GM06990 (cell line): ENCODE measurements around the gene PTPN7.

Source experiments
- DNase-seq: peaks from one replicate; pipeline ENCODE4 v3.0.0-alpha.2; 2011; ENCODE audit not compliant: insufficient read length; ENCODE audit errors: extremely low read depth
- H3K27me3 ChIP-seq: replicated peaks from 2 replicates; pipeline ENCODE4 v1.6.0; 2011; ENCODE audit warnings: low read length; ENCODE audit not compliant: control insufficient read depth, insufficient read depth
- H3K36me3 ChIP-seq: 2 replicates; pipeline ENCODE4 v1.5.1; 2011; ENCODE audit warnings: low read length; ENCODE audit not compliant: control insufficient read depth, insufficient read depth
- H3K4me3 ChIP-seq: replicated peaks from 2 replicates; pipeline ENCODE4 v1.5.1; 2011; ENCODE audit warnings: low read depth, mild to moderate bottlenecking, control low read depth, low read length
- CTCF ChIP-seq: IDR thresholded peaks from 2 replicates; pipeline ENCODE4 v1.5.1; 2011; ENCODE audit warnings: low read length, control low read depth, mild to moderate bottlenecking, inconsistent platforms; ENCODE audit not compliant: insufficient read depth, poor library complexity, severe bottlenecking

PTPN7 gene

DNA sequence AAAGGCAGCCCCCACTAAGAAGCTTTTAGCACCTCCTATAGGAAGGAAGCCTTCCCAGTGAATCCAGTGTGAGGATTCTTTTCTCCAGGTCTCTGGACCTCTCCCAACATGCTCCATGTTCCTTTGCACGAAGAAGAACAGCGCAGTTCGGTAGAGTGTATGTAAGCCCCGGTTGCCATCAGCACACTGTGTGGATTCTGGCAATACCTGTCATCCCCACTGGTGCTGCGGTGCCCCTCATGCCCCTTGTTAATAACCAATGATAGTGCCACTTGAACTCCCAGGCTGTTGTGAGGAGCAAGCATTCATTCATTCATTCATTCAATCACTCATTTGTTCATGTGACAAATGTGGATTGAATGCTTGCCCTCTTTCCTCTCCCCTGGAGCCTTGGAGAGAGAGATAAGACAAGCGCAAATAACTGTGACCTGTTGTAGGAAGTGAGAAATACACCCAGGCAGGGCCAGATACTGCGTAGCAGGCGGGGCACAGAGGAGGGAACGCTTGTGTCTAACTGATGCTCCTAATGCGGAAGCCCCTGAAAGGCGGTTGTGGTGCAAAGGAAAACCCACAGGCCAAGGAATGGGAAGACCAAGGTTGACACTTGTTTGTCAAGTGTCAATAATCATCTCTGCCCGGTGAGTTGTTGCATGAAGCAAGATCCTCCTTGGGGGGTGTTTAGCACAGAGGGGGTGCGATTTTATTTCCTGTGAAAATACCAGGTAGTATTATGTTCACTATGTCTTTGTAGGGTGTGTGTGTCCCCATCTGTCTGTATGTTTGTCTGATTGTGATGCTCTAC is 43.0 kb upstream of the PTPN7 start:
- Histone ChIP-seq H3K4me3 (no peak overlapping the region), H3K27me3 (no peaks in the 10 kb centered on the region), H3K36me3 (no peaks in the 10 kb centered on the region)
- no peak for TF ChIP-seq CTCF
- no peak for DNase-seq

DNA sequence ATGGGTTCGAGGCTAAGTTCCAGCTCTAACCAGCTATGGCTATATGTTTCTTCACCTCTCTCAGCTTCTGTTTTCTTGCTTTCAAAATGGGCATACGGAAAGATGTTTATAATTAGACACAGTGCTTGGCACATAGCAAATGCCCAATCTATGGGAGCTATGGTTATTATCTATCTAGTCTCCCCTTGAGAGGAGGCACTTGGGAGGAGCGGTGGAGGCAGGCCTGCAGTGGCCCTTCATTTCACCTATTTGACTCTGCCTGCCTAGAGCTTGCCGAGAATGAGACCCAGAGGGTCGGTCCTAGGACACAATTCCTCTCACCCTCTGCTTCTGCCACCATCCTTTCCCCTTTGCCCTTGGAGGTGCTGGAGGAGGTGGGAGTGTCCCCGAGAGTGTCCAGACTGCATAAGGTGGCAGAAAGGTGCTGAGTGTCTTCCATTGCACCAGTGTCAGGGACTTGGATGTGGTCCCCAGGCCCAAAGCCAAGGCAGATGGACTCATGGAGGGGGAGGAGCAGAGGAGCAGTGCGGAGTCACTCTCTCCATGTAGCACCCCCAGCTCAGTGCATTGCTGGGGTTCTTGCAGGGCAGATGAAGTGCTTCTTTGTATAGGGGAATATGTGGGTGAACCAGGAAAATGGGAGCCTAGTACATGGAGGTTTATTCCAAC is 42.2 kb upstream of the PTPN7 start:
- DNase-seq, result no peak
- Histone ChIP-seq H3K36me3 (no peaks in the 10 kb centered on the region), H3K27me3 (no peaks in the 10 kb centered on the region), H3K4me3 (no peak overlapping the region)
- TF ChIP-seq CTCF, result no peak

GRCh38 chr1:202201971-202202370 is 41.6 kb upstream of the PTPN7 start:
- no peak for DNase-seq
- TF ChIP-seq CTCF, result no peak
- no peak overlapping the region for H3K4me3 ChIP-seq

DNA sequence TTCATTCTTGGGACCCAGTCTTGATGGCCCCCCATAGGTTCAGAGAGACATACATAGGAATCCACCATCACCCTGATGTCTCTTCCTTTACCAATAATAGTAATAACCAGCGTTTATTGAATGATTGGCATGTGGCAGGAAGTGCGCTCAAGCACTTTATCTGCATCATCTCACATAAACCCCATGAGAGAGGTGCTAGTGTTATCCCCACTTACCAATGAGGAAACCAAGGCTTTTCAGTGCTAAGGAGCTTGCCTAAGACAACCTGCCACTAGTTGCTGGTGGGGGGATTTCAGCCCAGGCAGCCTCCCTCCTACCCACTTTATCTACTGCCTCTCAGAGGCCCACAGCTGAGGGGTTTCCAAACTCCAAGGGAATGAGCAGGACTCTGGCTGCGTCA is 40.9 kb upstream of the PTPN7 start:
- Histone ChIP-seq H3K4me3 (no peak overlapping the region), H3K36me3 (no peaks in the 10 kb centered on the region), H3K27me3 (no peaks in the 10 kb centered on the region; the same call in 1 of the 2 replicates)
- DNase-seq, result no peak
- TF ChIP-seq CTCF, result no peak

More at GRCh38 chr1:202201971-202202370, 41.6 kb upstream of the PTPN7 start:
- Histone ChIP-seq H3K36me3 (no peaks in the 10 kb centered on the region), H3K27me3 (no peaks in the 10 kb centered on the region)

GRCh38 chr1:202200669-202201068 is 40.3 kb upstream of the PTPN7 start:
- no peak for DNase-seq
- H3K4me3 ChIP-seq, result no peak overlapping the region
- no peak for TF ChIP-seq CTCF
- no peaks in the 10 kb centered on the region; the same call in 1 of the 2 replicates for H3K27me3 ChIP-seq
- H3K36me3 ChIP-seq, result no peaks in the 10 kb centered on the region
